GM12872 (cell line): ENCODE measurements around the gene KATNB1.

Experiments used
- CTCF ChIP-seq: IDR thresholded peaks from 3 replicates; pipeline ENCODE4 v1.5.1; 2011; ENCODE audit warnings: low read depth, mild to moderate bottlenecking, low read length, moderate library complexity; ENCODE audit not compliant: insufficient read depth

Gene KATNB1

GRCh38 chr16:57723170-57723569 is 12.4 kb upstream of the KATNB1 start:
- TF ChIP-seq CTCF = no peak

- TF ChIP-seq CTCF = no peak
These were observed 11.0 kb upstream of the KATNB1 start for GRCh38 chr16:57724531-57724930.

GRCh38 chr16:57725151-57725550 is 10.4 kb upstream of the KATNB1 start:
- TF ChIP-seq CTCF = no peak

- no peak for TF ChIP-seq CTCF
These were observed 10.0 kb upstream of the KATNB1 start for GRCh38 chr16:57725554-57725953.

GRCh38 chr16:57725976-57726375 is 9.6 kb upstream of the KATNB1 start:
- TF ChIP-seq CTCF = no peak

- no peak for TF ChIP-seq CTCF
These were observed 9.1 kb upstream of the KATNB1 start for GRCh38 chr16:57726433-57726947.

GRCh38 chr16:57727610-57728009 is 8.0 kb upstream of the KATNB1 start:
- no peak; the same call in 2 of the 3 replicates for TF ChIP-seq CTCF
